AG20443 (cell line): ENCODE data around the gene FUT6.
"Not testable (repeated sequence)": the region's sequence is repeated elsewhere in the genome, so short reads cannot be mapped to it uniquely, and the experiment has no call there.

Experiments used
- DNase-seq: peaks from one replicate; pipeline ENCODE4 v3.0.0; 2012; ENCODE audit warnings: low spot score, mixed read lengths

Gene FUT6

GRCh38 chr19:5857203-5858081 lies 17.9 kb upstream of the FUT6 start:
- DNase-seq, result no peak

GRCh38 chr19:5855151-5855550 lies 15.6 kb upstream of the FUT6 start:
- peak; percentile 1 for DNase-seq

- DNase-seq, result peak; percentile 9
Measured at GRCh38 chr19:5854121-5854520, 14.6 kb upstream of the FUT6 start.

- no peak for DNase-seq
Measured at GRCh38 chr19:5851302-5851701, 11.8 kb upstream of the FUT6 start, which contains the start of gene FUT3. Gene FUT3 (minus strand): TSS chr19:5851449.

- DNase-seq, result peak; percentile 58
Measured at GRCh38 chr19:5850743-5851293, 11.3 kb upstream of the FUT6 start.

GRCh38 chr19:5850189-5850588 lies 10.7 kb upstream of the FUT6 start:
- no peak for DNase-seq

GRCh38 chr19:5848621-5849020 lies 9.1 kb upstream of the FUT6 start:
- not testable (repeated sequence) for DNase-seq

- DNase-seq, result not testable (repeated sequence)
Measured at GRCh38 chr19:5847846-5848245, 8.3 kb upstream of the FUT6 start.

GRCh38 chr19:5844456-5845433 lies 5.2 kb upstream of the FUT6 start:
- DNase-seq, result no peak

- no peak for DNase-seq
Measured at GRCh38 chr19:5843295-5843927, 3.9 kb upstream of the FUT6 start.

GRCh38 chr19:5841735-5842111 lies 2.2 kb upstream of the FUT6 start:
- DNase-seq, result not testable (repeated sequence)

GRCh38 chr19:5838353-5839064 lies 993 bp downstream of the FUT6 start:
- no peak for DNase-seq

- no peak for DNase-seq
Measured at GRCh38 chr19:5837761-5838352, 1.6 kb downstream of the FUT6 start.

- peak; percentile 5 for DNase-seq
Measured at GRCh38 chr19:5832527-5833216, 6.8 kb downstream of the FUT6 start.

GRCh38 chr19:5832061-5832460 lies 7.4 kb downstream of the FUT6 start:
- no peak for DNase-seq

- no peak for DNase-seq
Measured at GRCh38 chr19:5831159-5831558, 8.3 kb downstream of the FUT6 start.

- DNase-seq, result no peak
Measured at GRCh38 chr19:5829567-5830310, 9.8 kb downstream of the FUT6 start.

- DNase-seq, result no peak
Measured at GRCh38 chr19:5828661-5829566, 10.6 kb downstream of the FUT6 start.
